ENCODE data around the gene CRACR2B. TPM values are rescaled to one million over a fixed set of nuclear protein-coding genes. Genes with fewer than 3 reads are reported as not detected.

Gene CRACR2B
- 204 and 225 TPM in 2 replicates for total RNA-seq (2014; rRNA removed; shearing (Covaris generic))

- no peak for DNase-seq (ENCODE audit: low spot score)
Measured at GRCh38 chr11:827897-828192, at the start of gene CRACR2B. Gene CRACR2B, plus strand, starts transcription at chr11:827919. Its CDS starts 689 bp downstream, at chr11:828608.

DNA sequence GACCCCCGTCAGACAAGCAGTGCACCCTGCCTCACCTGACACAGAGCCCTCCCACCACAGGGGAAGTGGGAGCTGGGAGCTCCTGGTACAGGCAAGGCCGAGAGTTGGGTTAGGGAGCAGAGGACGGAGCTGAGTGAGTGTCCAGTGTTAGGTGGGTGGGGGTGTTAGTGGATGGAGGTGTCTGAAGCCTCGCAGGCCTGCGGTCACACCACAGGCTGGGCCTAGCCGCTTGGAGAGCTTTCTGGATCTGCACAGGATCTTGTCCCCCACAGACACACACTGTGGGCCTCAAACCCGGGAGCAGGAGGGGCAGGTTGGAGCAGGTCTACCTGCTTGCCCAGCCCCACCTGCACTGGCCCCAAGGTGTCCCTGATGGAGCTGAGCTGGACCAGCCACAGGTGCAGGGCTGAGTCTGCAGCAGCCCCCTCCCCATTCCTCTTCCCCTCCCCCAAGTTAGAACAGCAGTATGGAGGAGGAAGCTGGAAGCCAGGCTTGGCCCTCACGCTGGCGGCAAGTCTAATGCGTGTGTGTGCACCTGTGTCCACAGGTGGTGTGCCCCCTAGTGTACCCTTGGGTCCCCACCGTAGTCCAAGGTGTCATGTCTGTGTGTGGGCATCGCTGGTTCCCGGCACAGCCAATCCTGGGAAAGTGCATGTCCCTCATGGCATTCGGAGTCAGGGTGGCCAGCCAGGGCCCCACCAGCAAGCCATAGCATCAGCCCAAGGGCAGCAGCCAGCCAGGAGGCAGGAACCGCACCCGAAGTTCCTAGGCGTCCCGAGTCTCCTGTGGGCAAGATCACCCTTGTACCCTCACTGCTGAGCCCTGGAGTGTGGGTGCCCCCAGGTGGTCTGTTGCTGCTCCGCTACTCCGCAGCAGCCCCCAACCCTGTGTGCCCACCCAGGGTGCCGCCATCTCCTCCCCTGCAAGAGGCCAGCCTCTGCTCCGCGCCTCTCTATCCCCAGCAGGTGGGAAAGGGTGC, 48.5 kb upstream of the CRACR2B start:
- DNase-seq (ENCODE audit: low spot score), result no peak

DNA sequence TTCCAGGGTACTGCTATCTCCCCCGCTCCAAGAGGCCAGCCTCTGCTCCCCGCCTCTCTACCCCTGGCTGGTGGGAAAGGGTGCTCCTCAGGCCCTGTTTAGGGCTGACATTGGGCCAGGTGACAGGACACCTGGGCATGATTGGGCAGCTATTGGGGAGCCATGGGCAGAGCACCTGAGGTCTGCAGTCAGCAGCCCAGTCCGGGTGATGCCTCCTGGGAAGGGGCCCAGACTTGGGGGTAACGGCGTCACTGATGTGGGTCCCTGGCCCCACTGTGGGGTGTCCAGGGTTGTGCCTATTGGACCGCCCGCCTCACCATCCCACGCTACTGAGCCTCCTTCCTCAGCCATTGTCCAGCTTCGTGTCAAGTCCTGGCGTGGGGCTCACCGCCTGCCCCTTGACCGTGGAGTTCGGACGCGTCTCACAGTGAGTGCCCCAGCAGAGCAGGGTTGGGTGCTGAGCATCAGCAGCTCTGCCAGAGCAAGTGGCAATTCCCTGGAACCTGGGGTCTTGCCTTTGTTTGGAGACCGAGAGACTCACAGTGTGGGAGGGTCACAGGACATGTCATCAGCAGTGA, 47.7 kb upstream of the CRACR2B start:
- no peak for DNase-seq (ENCODE audit: low spot score)

GRCh38 chr11:782264-783174, 45.2 kb upstream of the CRACR2B start:
- no peak for DNase-seq (ENCODE audit: low spot score)

GRCh38 chr11:783581-784015, 44.1 kb upstream of the CRACR2B start:
- DNase-seq (ENCODE audit: low spot score), result peak; percentile 94

DNA sequence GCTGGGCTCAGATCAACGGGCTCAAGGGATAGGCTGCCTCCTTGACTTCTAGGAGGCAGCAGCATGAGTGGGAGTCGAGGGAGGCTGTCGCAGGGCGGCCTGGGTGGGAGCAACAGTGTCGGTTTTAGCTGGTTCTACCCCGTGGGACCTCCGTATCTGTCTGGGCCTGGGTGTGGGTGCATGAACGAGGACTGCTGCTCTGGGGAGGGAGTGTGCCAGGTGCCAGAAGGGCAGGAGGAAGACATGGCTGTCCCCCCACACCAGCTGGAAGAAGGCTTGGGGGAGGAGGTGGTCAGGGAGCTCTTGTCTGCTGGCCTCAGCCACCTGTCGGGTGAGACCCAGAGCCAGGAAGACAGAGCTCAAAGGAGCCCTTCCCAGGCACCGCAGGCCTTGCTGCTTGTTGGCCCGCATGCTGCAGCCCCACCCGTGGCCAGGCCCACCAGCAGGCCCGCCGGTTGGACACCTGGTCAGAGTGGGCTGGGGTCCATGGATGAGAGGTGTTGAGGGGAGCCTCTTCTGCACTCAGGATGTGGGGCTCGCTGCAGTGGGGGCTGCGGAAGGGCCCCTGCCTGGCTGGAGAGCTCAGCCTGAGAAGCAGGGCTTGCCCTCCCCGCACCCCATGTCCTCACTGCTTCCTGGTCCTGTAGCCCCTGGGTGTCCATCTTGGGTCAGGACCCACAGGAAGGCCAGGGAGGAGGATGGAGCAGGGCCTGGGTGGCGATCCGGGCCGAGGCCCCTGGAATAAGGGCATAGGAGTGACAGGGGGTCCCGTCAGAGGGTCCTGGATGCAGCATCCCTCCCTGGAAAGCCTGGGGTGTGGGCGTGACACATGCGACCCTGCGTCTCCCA, 41.3 kb upstream of the CRACR2B start:
- DNase-seq (ENCODE audit: low spot score), result no peak

DNA sequence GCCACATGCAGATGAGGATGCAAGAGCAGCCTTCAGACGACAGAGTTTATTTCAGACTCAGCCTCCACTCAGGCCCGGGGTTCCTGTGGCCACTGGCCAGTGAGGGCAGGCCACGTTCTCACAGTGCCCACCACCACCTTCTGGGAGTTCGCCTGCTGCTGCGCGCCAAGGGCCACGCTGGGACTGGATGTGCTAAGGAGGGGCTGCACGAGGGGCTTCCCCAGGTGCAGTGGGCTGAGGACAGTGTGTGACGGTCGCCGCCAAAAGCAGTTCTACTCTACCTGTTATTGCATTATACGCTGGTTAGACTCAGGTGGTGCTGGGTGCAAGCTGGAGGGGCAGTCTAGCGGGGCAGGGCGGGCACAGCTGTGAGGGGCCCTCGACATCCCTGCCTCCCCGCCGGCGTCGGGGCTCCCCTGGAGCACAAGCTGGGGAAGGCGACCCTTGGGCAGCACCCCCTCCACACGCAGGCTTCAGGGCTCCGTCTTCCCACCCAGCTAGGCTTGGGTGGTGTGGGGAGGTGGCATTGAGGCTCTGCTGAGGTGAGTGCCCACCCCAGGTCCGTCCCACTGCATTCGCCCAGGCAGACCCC, 40.5 kb upstream of the CRACR2B start:
- no peak for DNase-seq (ENCODE audit: low spot score)

GRCh38 chr11:788009-788640, 39.6 kb upstream of the CRACR2B start:
- no peak for DNase-seq (ENCODE audit: low spot score)

GRCh38 chr11:788953-789940, 38.5 kb upstream of the CRACR2B start:
- DNase-seq (ENCODE audit: low spot score), result no peak

- no peak for DNase-seq (ENCODE audit: low spot score)
Measured at GRCh38 chr11:789943-790342, 37.8 kb upstream of the CRACR2B start, which contains the start of gene CEND1. Gene CEND1, minus strand, starts transcription at chr11:790090. Its CDS starts 1,514 bp downstream, at chr11:788576.

- peak; percentile 61 for DNase-seq (ENCODE audit: low spot score)
Measured at GRCh38 chr11:790721-791564, 36.8 kb upstream of the CRACR2B start.

- no peak for DNase-seq (ENCODE audit: low spot score)
Measured at GRCh38 chr11:791658-792534, 35.8 kb upstream of the CRACR2B start.

GRCh38 chr11:792535-792821, 35.2 kb upstream of the CRACR2B start:
- no peak for DNase-seq (ENCODE audit: low spot score)

DNA sequence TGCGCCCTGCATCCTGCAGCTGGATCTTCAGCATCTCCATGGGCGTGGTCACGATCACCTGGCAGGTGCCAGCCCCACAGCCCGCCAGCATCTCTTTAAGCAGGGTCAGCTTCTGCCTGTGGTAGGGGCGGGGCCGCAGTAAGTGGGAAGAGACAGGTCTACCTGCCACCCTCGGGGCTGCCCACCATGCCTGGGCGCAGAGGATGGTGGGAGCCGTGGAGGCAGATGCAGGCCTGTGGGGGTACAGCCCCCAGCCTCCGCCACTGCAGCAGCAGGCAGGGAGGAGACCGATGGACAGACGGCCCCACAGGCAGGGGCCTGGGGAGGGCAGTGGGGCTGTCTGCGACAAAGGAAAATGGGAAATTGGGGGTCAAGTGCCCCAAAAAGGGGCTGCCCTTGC, 34.8 kb upstream of the CRACR2B start:
- DNase-seq (ENCODE audit: low spot score), result no peak

DNA sequence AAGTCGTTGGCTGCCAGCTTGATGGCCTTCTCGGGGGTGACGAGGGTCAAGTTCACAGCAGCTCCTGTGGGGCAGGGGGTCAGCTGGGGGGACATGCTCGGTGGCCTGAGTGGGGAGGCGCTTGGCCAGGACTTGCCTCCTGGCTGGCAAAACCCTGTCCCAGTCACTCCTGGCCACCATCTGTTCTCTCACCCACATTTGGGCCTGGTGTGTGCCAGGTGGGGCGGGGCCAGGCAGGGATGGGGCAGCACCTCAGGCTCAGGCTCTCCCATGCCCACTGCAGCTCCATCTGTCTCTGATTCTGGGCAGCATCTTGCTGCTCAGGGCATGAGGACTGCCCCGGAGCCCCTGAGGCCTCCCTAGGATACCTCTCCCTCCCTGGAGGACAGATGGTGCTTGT, 34.2 kb upstream of the CRACR2B start:
- no peak for DNase-seq (ENCODE audit: low spot score)

DNA sequence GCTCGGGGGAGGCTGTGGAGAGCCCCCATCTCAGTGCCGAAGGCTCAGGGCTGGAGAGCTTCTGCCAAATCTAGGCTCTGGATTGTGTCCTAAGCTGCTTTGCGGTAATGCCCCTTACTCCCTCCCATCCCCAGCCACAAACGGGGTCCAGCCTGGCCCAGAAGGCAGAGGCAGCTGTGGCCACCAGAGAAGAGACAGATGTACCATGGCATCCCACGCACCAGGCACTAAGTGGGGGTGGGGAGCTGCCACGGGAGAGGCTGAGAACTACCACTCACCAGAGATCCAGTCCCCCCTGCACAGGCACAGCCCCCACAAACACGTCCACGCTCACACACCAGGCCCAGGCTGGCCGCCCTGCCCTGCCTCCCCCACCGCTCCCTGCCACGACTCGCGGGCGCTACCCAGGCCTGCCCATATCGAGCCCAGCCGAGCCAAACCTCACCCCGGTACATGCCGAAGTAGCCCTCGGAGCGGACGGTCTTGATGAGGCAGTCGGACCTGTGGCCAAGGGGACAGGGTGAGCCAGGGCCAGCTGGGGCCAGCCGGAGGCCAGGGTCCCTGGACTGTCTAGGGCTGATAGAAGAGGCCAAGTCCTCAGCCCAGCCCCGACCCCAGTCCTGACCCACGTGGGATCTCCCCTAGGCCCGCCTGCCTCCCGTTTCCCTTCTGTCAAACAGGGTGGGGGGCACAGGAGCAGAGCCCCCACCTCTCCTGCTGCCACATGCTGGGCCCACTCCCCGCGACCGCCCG, 33.5 kb upstream of the CRACR2B start:
- no peak for DNase-seq (ENCODE audit: low spot score)
